Measurements from ENCODE around the gene RALGAPA2. TPM values are rescaled to one million over a fixed set of nuclear protein-coding genes. Genes with fewer than 3 reads are reported as not detected.
A peak's percentile ranks its signal among the peaks of the same experiment; 100 is the strongest.

Gene RALGAPA2
- total and polyA plus RNA-seq, 8 donors, result 34.5 to 79.8 (median 43.1) TPM

DNA sequence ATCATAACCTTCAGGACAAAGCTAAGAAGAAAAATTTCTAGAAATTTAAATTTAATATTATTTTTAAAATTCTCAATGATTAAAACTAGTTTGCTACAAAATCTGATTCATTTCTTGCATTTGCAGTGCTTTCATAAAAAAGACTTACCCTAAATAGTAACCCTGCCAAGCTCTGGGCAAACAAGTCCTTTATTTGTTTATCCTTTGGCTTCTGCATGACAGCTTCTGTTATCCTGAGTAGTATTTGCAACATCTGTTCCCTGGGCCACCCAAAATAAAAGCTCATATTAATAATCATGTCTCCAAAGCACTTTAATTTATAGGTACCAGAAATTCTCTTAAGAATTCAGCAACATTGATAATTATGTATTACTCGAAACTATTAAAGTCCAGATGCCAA is 101.3 kb downstream of the RALGAPA2 start:
- H3K4me3 ChIP-seq, result no peak overlapping the region
- peaks cover 0 to 6% of the 10 kb centered on the region in 2 donors for H3K4me1 ChIP-seq
- TF ChIP-seq, protein P1, sequence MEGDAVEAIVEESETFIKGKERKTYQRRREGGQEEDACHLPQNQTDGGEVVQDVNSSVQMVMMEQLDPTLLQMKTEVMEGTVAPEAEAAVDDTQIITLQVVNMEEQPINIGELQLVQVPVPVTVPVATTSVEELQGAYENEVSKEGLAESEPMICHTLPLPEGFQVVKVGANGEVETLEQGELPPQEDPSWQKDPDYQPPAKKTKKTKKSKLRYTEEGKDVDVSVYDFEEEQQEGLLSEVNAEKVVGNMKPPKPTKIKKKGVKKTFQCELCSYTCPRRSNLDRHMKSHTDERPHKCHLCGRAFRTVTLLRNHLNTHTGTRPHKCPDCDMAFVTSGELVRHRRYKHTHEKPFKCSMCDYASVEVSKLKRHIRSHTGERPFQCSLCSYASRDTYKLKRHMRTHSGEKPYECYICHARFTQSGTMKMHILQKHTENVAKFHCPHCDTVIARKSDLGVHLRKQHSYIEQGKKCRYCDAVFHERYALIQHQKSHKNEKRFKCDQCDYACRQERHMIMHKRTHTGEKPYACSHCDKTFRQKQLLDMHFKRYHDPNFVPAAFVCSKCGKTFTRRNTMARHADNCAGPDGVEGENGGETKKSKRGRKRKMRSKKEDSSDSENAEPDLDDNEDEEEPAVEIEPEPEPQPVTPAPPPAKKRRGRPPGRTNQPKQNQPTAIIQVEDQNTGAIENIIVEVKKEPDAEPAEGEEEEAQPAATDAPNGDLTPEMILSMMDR (IDR thresholded peaks at IDR 0.05), result no peak
- H3K36me3 ChIP-seq, result peaks cover 0 to 56% of the 10 kb centered on the region in 2 donors
- intact Hi-C loops (cut with DNase I), result no loop called here
- no peaks in the 10 kb centered on the region for H3K27me3 ChIP-seq
- H3K27ac ChIP-seq, result no peak overlapping the region
- peak in 1 of 4 donors; percentile 48 for DNase-seq
- H3K9me3 ChIP-seq, result no peaks in the 10 kb centered on the region
- ATAC-seq, result no peak

DNA sequence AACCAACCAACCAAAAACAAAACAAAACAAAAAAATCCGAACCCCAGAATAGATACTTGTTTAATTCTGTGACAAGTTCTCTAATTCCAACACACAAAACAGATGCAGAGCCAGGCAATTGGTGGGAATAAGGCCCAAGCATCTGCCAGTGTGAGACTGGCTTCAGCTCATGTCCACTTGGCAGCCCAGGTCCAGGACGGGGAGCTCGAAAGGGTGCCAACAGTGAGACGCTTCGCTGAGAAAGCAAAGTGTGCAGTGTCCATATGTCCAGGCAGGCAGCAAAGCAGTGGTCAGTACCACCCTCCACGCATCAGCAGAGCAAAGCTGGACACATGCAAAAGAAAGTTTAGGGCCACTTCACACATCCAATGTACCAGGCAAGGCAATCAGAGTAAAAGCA is 102.9 kb downstream of the RALGAPA2 start:
- ATAC-seq (no peak), DNase-seq (no peak)
- Histone ChIP-seq H3K4me3 (no peak overlapping the region), H3K27ac (no peak overlapping the region), H3K4me1 (peaks cover 0 to 10% of the 10 kb centered on the region in 2 donors), H3K27me3 (no peaks in the 10 kb centered on the region), H3K36me3 (peaks cover 0 to 54% of the 10 kb centered on the region in 2 donors), H3K9me3 (no peaks in the 10 kb centered on the region)
- TF ChIP-seq, protein P1 (IDR thresholded peaks at IDR 0.05), result no peak
- intact Hi-C loops (cut with DNase I), result no loop called here

DNA sequence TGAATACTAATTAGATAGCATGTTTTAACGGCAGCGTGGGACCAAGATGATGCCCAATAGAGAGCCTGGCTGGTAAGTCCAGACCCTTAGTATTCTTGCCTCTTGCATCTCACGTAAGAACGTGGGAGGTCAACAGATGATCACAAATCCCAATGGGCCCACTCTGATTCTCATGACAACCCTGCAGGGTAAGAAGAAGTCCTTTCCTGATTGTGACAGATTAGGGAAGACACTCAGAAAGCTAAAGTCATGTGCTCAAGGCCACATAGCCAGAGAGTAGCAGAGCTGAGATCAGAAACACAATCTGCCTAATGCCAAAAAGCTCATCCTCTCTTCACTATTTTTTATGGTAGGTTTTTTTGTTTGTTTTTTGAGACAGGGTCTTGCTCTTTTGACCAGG is 103.8 kb downstream of the RALGAPA2 start:
- Histone ChIP-seq H3K4me3 (no peak overlapping the region), H3K27ac (no peak overlapping the region), H3K4me1 (peaks cover 0 to 10% of the 10 kb centered on the region in 2 donors), H3K9me3 (no peaks in the 10 kb centered on the region), H3K36me3 (peaks cover 0 to 55% of the 10 kb centered on the region in 2 donors), H3K27me3 (no peaks in the 10 kb centered on the region)
- TF ChIP-seq, protein P1 (IDR thresholded peaks at IDR 0.05), result no peak
- no peak for DNase-seq
- no peak for ATAC-seq
- intact Hi-C loops (cut with DNase I), result no loop called here

DNA sequence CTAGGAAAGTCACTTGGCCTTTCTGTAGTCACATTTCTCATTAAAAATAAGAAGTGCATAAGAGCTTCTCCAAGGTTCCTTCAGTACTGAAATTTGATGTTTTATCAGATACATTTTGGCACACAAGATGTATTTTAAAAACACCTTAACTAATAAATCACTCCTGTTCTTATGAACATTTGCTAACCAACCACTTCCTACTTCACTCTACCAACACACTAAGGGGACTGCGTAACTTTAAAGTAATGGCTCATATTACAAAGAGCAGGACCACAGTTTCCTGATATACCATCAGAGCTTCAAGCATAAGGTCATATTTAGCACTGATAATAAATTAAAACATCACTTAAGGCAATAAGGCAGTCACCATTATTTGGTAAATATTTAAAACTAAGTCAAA is 104.4 kb downstream of the RALGAPA2 start:
- TF ChIP-seq, protein P1 (IDR thresholded peaks at IDR 0.05), result no peak
- Histone ChIP-seq H3K36me3 (peaks cover 0 to 55% of the 10 kb centered on the region in 2 donors), H3K4me1 (peaks cover 0 to 10% of the 10 kb centered on the region in 2 donors), H3K9me3 (no peaks in the 10 kb centered on the region), H3K27ac (no peak overlapping the region), H3K4me3 (no peak overlapping the region), H3K27me3 (no peaks in the 10 kb centered on the region)
- intact Hi-C loops (cut with DNase I), result no loop called here
- DNase-seq (no peak), ATAC-seq (no peak)

DNA sequence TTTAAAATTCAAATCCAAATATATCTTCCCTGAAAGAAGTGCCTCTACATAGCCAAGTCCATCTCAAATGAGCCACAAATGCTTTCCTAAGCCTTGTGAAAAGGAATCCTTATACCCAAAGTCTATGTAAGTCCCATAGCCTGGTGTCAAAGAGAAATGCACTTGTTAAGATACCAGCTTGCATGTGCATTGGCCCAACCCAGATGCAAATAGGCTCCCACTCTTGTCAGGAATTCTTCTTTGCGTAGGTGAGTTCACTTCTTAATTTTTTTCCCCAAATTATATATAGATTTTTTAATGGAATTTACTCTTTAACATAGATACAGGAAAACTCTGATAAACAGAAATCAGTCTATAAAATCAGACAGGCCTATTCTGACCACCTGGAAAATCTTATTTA is 105.6 kb downstream of the RALGAPA2 start:
- H3K36me3 ChIP-seq, result peaks cover 0 to 61% of the 10 kb centered on the region in 2 donors
- no peaks in the 10 kb centered on the region for H3K27me3 ChIP-seq
- no peaks in the 10 kb centered on the region for H3K9me3 ChIP-seq
- ATAC-seq (no peak), DNase-seq (no peak)
- no peak overlapping the region for H3K4me3 ChIP-seq
- intact Hi-C loops (cut with DNase I), result no loop called here
- peaks cover 0 to 10% of the 10 kb centered on the region in 2 donors for H3K4me1 ChIP-seq
- TF ChIP-seq, protein P1 (IDR thresholded peaks at IDR 0.05), result no peak
- H3K27ac ChIP-seq, result no peak overlapping the region
